Fibroblast of lung (primary cell): Measurements from ENCODE around the gene TGFB2. TPM values are rescaled to one million over a fixed set of nuclear protein-coding genes. Genes with fewer than 3 reads are reported as not detected.

Source experiments
- DNase-seq, 2 donors: peaks; one replicate each; pipeline versions ENCODE4 v3.0.0 to v3.0.0-alpha.2; 2010; ENCODE audit warnings: low read depth in 2 of 2
- H2AFZ ChIP-seq: 2 replicates; pipeline ENCODE4 v1.5.1; 2012; ENCODE audit warnings: low read length, control low read depth, inconsistent platforms
- H3K27ac ChIP-seq: 2 replicates; pipeline ENCODE4 v1.5.1; 2011; ENCODE audit warnings: low read length, control low read depth; ENCODE audit not compliant: insufficient read depth
- H3K27me3 ChIP-seq: 2 replicates; pipeline ENCODE4 v1.5.1; 2011; ENCODE audit warnings: mild to moderate bottlenecking, low read length; ENCODE audit not compliant: control insufficient read depth, insufficient read depth
- H3K36me3 ChIP-seq: 2 replicates; pipeline ENCODE4 v1.5.1; 2011; ENCODE audit warnings: low read length; ENCODE audit not compliant: control insufficient read depth, insufficient read depth
- H3K4me1 ChIP-seq: 2 replicates; pipeline ENCODE4 v1.5.1; 2011; ENCODE audit warnings: low read length; ENCODE audit not compliant: control insufficient read depth, insufficient read depth; ENCODE audit errors: extremely low read depth
- H3K4me2 ChIP-seq: 2 replicates; pipeline ENCODE4 v1.5.1; 2011; ENCODE audit warnings: low read length, control low read depth; ENCODE audit not compliant: insufficient read depth; ENCODE audit errors: extremely low read depth
- H3K4me3 ChIP-seq, 4 experiments: fragments of 200-600 bp in 1 of 4; sonication (generic) in 1 of 4; replicated peaks in 1 of 4; 2 replicates each; pipeline ENCODE4 v1.5.1; 2011 to 2016; ENCODE audit warnings: low read length in 4 of 4, low read depth in 3 of 4, mild to moderate bottlenecking in 3 of 4, control low read depth in 2 of 4, inconsistent platforms in 1 of 4, mixed read lengths in 1 of 4; ENCODE audit not compliant: insufficient read depth in 1 of 4; ENCODE audit errors: control extremely low read depth in 1 of 4
- H3K79me2 ChIP-seq: 2 replicates; pipeline ENCODE4 v1.5.1; 2012; ENCODE audit warnings: mild to moderate bottlenecking, low read length, inconsistent platforms; ENCODE audit not compliant: control insufficient read depth, insufficient read depth
- H3K9ac ChIP-seq: 2 replicates; pipeline ENCODE4 v1.5.1; 2011; ENCODE audit warnings: mild to moderate bottlenecking, low read length, control low read depth; ENCODE audit not compliant: insufficient read depth
- H3K9me3 ChIP-seq: 2 replicates; pipeline ENCODE4 v1.5.1; 2012; ENCODE audit warnings: low read depth, low read length; ENCODE audit not compliant: control insufficient read depth, insufficient read depth
- H4K20me1 ChIP-seq: 2 replicates; pipeline ENCODE4 v1.5.1; 2011; ENCODE audit warnings: low read length; ENCODE audit not compliant: control insufficient read depth, insufficient read depth; ENCODE audit errors: extremely low read depth
- CTCF ChIP-seq, 2 donors: IDR thresholded peaks in 1 of 2; conservative IDR thresholded peaks in 1 of 2; 1 replicate in 1 of 2; 2 replicates in 1 of 2; pipeline ENCODE4 v1.5.1; 2011 to 2012; ENCODE audit warnings: low read length in 2 of 2, control low read depth in 1 of 2, inconsistent platforms in 1 of 2, low read depth in 1 of 2, mild to moderate bottlenecking in 1 of 2
- EZH2 ChIP-seq: IDR thresholded peaks from 2 replicates; pipeline ENCODE4 v1.5.1; 2012; ENCODE audit warnings: low read length, control low read depth, mild to moderate bottlenecking; ENCODE audit errors: missing control alignments
- polyA plus RNA-seq, 2 donors: library from polyadenylated mRNA; depleted of rRNA in 1 of 2; stranded (reverse) in 1 of 2; unstranded in 1 of 2; fragments of >200 nt; gene quantifications; 2 replicates each; pipeline ENCODE4 v1.2.1, GENCODE V29; 2011 to 2012; ENCODE audit warnings: missing spikeins in 1 of 2
- total RNA-seq: library from RNA; depleted of rRNA; stranded (reverse); fragments of >200 nt; gene quantifications from 2 replicates; pipeline ENCODE4 v1.2.1, GENCODE V29; 2014

Gene TGFB2
- total and polyA plus RNA-seq, 2 donors (not counting 1 experiment from before 2014, with no cell fraction given), result 13.9 to 29.1 TPM

GRCh38 chr1:218350801-218351266 is 5.7 kb downstream of the TGFB2 start:
- TF ChIP-seq CTCF (conservative IDR thresholded peaks at IDR 0.05 in 1 of 2, IDR thresholded peaks at IDR 0.05 in 1 of 2; ENCODE audit: low read depth in 1 of 2, low read length in 2 of 2) (no peak), EZH2 (no peak)
- Histone ChIP-seq H3K36me3 (no peaks in the 10 kb centered on the region), H4K20me1 (no peaks in the 10 kb centered on the region), H3K79me2 (peaks cover 7% of the 10 kb centered on the region), H3K27ac (peak overlapping the region; percentile 37), H3K27me3 (no peaks in the 10 kb centered on the region), H3K9ac (no peak overlapping the region), H2AFZ (no peak overlapping the region), H3K4me2 (peak overlapping the region; percentile 18), H3K4me3 (peak overlapping the region; percentile 2 to 82 (median 40)), H3K4me1 (no peaks in the 10 kb centered on the region), H3K9me3 (no peaks in the 10 kb centered on the region)
- peak; percentile 79 to 93 for DNase-seq

- H3K79me2 ChIP-seq, result peaks cover 7% of the 10 kb centered on the region
- H2AFZ ChIP-seq, result no peak overlapping the region
- H3K27ac ChIP-seq, result peak overlapping the region; percentile 37
- peak overlapping the region; percentile 2 to 82 (median 40) for H3K4me3 ChIP-seq
- no peaks in the 10 kb centered on the region for H4K20me1 ChIP-seq
- H3K4me2 ChIP-seq, result peak overlapping the region; percentile 18
- H3K36me3 ChIP-seq, result no peaks in the 10 kb centered on the region
- H3K27me3 ChIP-seq, result no peaks in the 10 kb centered on the region
- no peak overlapping the region for H3K9ac ChIP-seq
- TF ChIP-seq EZH2, result no peak
- peak; percentile 57 to 59 for TF ChIP-seq CTCF (conservative IDR thresholded peaks at IDR 0.05 in 1 of 2, IDR thresholded peaks at IDR 0.05 in 1 of 2; ENCODE audit: low read depth in 1 of 2, low read length in 2 of 2)
- no peaks in the 10 kb centered on the region for H3K9me3 ChIP-seq
- H3K4me1 ChIP-seq, result no peaks in the 10 kb centered on the region
- peak; percentile 79 to 86 for DNase-seq
Observed at GRCh38 chr1:218351391-218352074, 6.4 kb downstream of the TGFB2 start.

GRCh38 chr1:218352075-218352438 is 6.9 kb downstream of the TGFB2 start:
- no peaks in the 10 kb centered on the region for H3K27me3 ChIP-seq
- no peak overlapping the region for H3K9ac ChIP-seq
- no peaks in the 10 kb centered on the region for H3K9me3 ChIP-seq
- H3K36me3 ChIP-seq, result no peaks in the 10 kb centered on the region
- no peak for TF ChIP-seq EZH2
- no peak for TF ChIP-seq CTCF (conservative IDR thresholded peaks at IDR 0.05 in 1 of 2, IDR thresholded peaks at IDR 0.05 in 1 of 2; ENCODE audit: low read depth in 1 of 2, low read length in 2 of 2)
- no peak overlapping the region for H3K4me3 ChIP-seq
- no peak overlapping the region for H3K27ac ChIP-seq
- H3K4me2 ChIP-seq, result no peak overlapping the region
- H3K79me2 ChIP-seq, result peaks cover 7% of the 10 kb centered on the region
- H4K20me1 ChIP-seq, result no peaks in the 10 kb centered on the region
- no peak overlapping the region for H2AFZ ChIP-seq
- H3K4me1 ChIP-seq, result no peaks in the 10 kb centered on the region
- no peak for DNase-seq
